Measurements from ENCODE around the gene ANKS3. TPM values are rescaled to one million over a fixed set of nuclear protein-coding genes. Genes with fewer than 3 reads are reported as not detected.

ANKS3 gene
- total RNA-seq, 1 experiment from 2014 or later, result 25.5 TPM

- intact Hi-C loops (cut with micrococcal nuclease), result loop anchor here (10.0 kb wide), 1 partner anchor 145 kb away; no protein-coding TSS in a partner anchor
- H3K36me3 ChIP-seq (ENCODE audit: control insufficient read depth in 1 of 2, insufficient read depth in 2 of 2, low read length in 2 of 2), result peaks cover 4 to 12% of the 10 kb centered on the region in 2 experiments; a peak in 2 of 4 replicates
Observed at GRCh38 chr16:4659363-4660353, 74.4 kb downstream of the ANKS3 start.

More at GRCh38 chr16:4659363-4660353, 74.4 kb downstream of the ANKS3 start:
- Histone ChIP-seq H3K79me2 (ENCODE audit: insufficient read depth, low read length) (no peaks in the 10 kb centered on the region), H3K9me3 (ENCODE audit: control insufficient read depth in 1 of 2, insufficient read depth in 1 of 2, low read depth in 1 of 2, low read length in 2 of 2) (no peaks in the 10 kb centered on the region), H2AFZ (ENCODE audit: low read depth, low read length, poor library complexity, severe bottlenecking) (no peak overlapping the region), H3K9me2 (ENCODE audit: insufficient read depth) (no peaks in the 10 kb centered on the region), H3K9ac (ENCODE audit: low read length) (no peak overlapping the region), H3K4me1 (ENCODE audit: control insufficient read depth in 1 of 2, insufficient read depth in 2 of 2, low read length in 2 of 2) (0 out of 4 replicates have a peak, but pooled peaks cover 0 to 9% of the 10 kb centered on the region in 2 experiments), H3K27me3 (ENCODE audit: insufficient read depth, low read length) (no peaks in the 10 kb centered on the region), H3K4me3 (replicated peaks in 1 of 2; ENCODE audit: low read depth in 1 of 2, low read length in 2 of 2) (no peak overlapping the region), H3K27ac (ENCODE audit: low read depth, low read length) (no peak overlapping the region), H3K4me2 (ENCODE audit: low read length) (no peak overlapping the region), H4K20me1 (ENCODE audit: insufficient read depth) (no peaks in the 10 kb centered on the region)
- CTCF ChIA-PET, result no interaction called here
- DNase-seq (ENCODE audit: low read depth, low spot score), result no peak
- RAD21 ChIA-PET (ENCODE audit: low non-redundant PET in 1 of 2, low total read pairs in 2 of 2, uncharacterized antibody in 2 of 2, unreplicated experiment in 2 of 2), result no interaction called here
- POLR2A ChIA-PET, result interaction anchor here (0.5 kb wide), 1 partner anchor 362 kb away, joined by 3 read pairs; no protein-coding TSS in a partner anchor
- ATAC-seq, result no peak
- TF ChIP-seq FOSL1 (IDR thresholded peaks at IDR 0.05; ENCODE audit: low read depth), result no peak
- no peak for TF ChIP-seq CBX3 (IDR thresholded peaks at IDR 0.05; ENCODE audit: low read depth)
- TF ChIP-seq EGR1 (IDR thresholded peaks at IDR 0.05; ENCODE audit: low read depth), result no peak
- TF ChIP-seq ZFX (IDR thresholded peaks at IDR 0.05), result no peak
- TF ChIP-seq EZH2 (IDR thresholded peaks at IDR 0.05), result no peak
- no peak for TF ChIP-seq CEBPB (IDR thresholded peaks at IDR 0.05; ENCODE audit: low read depth)
- no peak for TF ChIP-seq ZNF274 (IDR thresholded peaks at IDR 0.05; ENCODE audit: low read depth, low read length)
- TF ChIP-seq SIN3A (IDR thresholded peaks at IDR 0.05; ENCODE audit: low read depth), result no peak
- no peak for TF ChIP-seq SP1 (IDR thresholded peaks at IDR 0.05; ENCODE audit: low read depth)
- no peak for TF ChIP-seq ZBTB33 (IDR thresholded peaks at IDR 0.05; ENCODE audit: extremely low read depth, insufficient replicate concordance, low read length)
- no peak for TF ChIP-seq RAD21 (IDR thresholded peaks at IDR 0.05; ENCODE audit: low read depth)
- no peak for TF ChIP-seq JUND (IDR thresholded peaks at IDR 0.05)
- no peak for TF ChIP-seq TCF7L2 (IDR thresholded peaks at IDR 0.05; ENCODE audit: borderline replicate concordance, extremely low read depth, insufficient read depth, insufficient read length)
- no peak for TF ChIP-seq MAX (IDR thresholded peaks at IDR 0.05)
- TF ChIP-seq EZH2phosphoT487 (IDR thresholded peaks at IDR 0.05; ENCODE audit: borderline replicate concordance), result no peak
- no TSS peak for BruUV-seq (replicated peaks)
